GM18867 (cell line): Measurements from ENCODE around the gene TCERG1.

Experiments used
- ATAC-seq: cut with Tn5 transposase; IDR thresholded peaks from one replicate; pipeline ENCODE4 v1.9.1; 2021; ENCODE audit warnings: mild to moderate bottlenecking, moderate library complexity; ENCODE audit not compliant: unreplicated experiment

TCERG1 gene

GRCh38 chr5:146451411-146451810, 4.3 kb downstream of the TCERG1 start:
- ATAC-seq, result no peak

GRCh38 chr5:146457431-146457830, 10.3 kb downstream of the TCERG1 start:
- ATAC-seq, result no peak

GRCh38 chr5:146458894-146459293, 11.8 kb downstream of the TCERG1 start:
- no peak for ATAC-seq

- no peak for ATAC-seq
Observed at GRCh38 chr5:146461319-146461718, 14.2 kb downstream of the TCERG1 start.

GRCh38 chr5:146463446-146463845, 16.3 kb downstream of the TCERG1 start:
- ATAC-seq, result no peak

GRCh38 chr5:146466521-146467349, 19.6 kb downstream of the TCERG1 start:
- no peak for ATAC-seq

GRCh38 chr5:146467760-146468159, 20.6 kb downstream of the TCERG1 start:
- no peak for ATAC-seq

- no peak for ATAC-seq
Observed at GRCh38 chr5:146474065-146474464, 26.9 kb downstream of the TCERG1 start.

GRCh38 chr5:146475190-146475780, 28.2 kb downstream of the TCERG1 start:
- ATAC-seq, result no peak

- no peak for ATAC-seq
Observed at GRCh38 chr5:146475906-146476305, 28.8 kb downstream of the TCERG1 start.

GRCh38 chr5:146482775-146483174, 35.6 kb downstream of the TCERG1 start:
- no peak for ATAC-seq

- ATAC-seq, result no peak
Observed at GRCh38 chr5:146484714-146485391, 37.7 kb downstream of the TCERG1 start.

- no peak for ATAC-seq
Observed at GRCh38 chr5:146490089-146490843, 43.1 kb downstream of the TCERG1 start.

- no peak for ATAC-seq
Observed at GRCh38 chr5:146494656-146495055, 47.5 kb downstream of the TCERG1 start.

- no peak for ATAC-seq
Observed at GRCh38 chr5:146499680-146500079, 52.5 kb downstream of the TCERG1 start.

- no peak for ATAC-seq
Observed at GRCh38 chr5:146507428-146507827, 60.3 kb downstream of the TCERG1 start.

- no peak for ATAC-seq
Observed at GRCh38 chr5:146510559-146511125, 63.5 kb downstream of the TCERG1 start.

- ATAC-seq, result no peak
Observed at GRCh38 chr5:146513462-146513861, 66.3 kb downstream of the TCERG1 start.

- ATAC-seq, result no peak
Observed at GRCh38 chr5:146514575-146514974, 67.4 kb downstream of the TCERG1 start.

- no peak for ATAC-seq
Observed at GRCh38 chr5:146515473-146516150, 68.5 kb downstream of the TCERG1 start.
